Liver (tissue), 9 donors: ENCODE results near the gene C1QL2. TPM values are rescaled to one million over a fixed set of nuclear protein-coding genes. Genes with fewer than 3 reads are reported as not detected.

Source experiments
- DNase-seq: peaks from one replicate; pipeline ENCODE4 v3.0.0-alpha.2; 2017; ENCODE audit warnings: low spot score
- H3K27ac ChIP-seq, 2 donors: one replicate each; pipeline ENCODE4 v1.7.0; 2013; ENCODE audit warnings: inconsistent platforms in 2 of 2, low read length in 2 of 2, control low read depth in 1 of 2, low read depth in 1 of 2, mild to moderate bottlenecking in 1 of 2
- H3K27me3 ChIP-seq, 4 donors: one replicate each; pipeline versions ENCODE4 v1.6.1 to v1.7.0; 2013; ENCODE audit warnings: low read length in 3 of 4, inconsistent platforms in 1 of 4, mild to moderate bottlenecking in 1 of 4, moderate library complexity in 1 of 4; ENCODE audit not compliant: control insufficient read depth in 4 of 4, insufficient read depth in 4 of 4
- H3K36me3 ChIP-seq, 4 donors: one replicate each; pipeline versions ENCODE4 v1.6.1 to v1.7.0; 2013; ENCODE audit warnings: low read length in 3 of 4, mild to moderate bottlenecking in 3 of 4, low read depth in 1 of 4, moderate library complexity in 1 of 4; ENCODE audit not compliant: control insufficient read depth in 4 of 4, insufficient read depth in 3 of 4
- H3K4me1 ChIP-seq, 4 donors: one replicate each; pipeline versions ENCODE4 v1.6.1 to v1.7.0; 2013; ENCODE audit warnings: low read length in 3 of 4, mild to moderate bottlenecking in 3 of 4, moderate library complexity in 1 of 4; ENCODE audit not compliant: control insufficient read depth in 4 of 4, insufficient read depth in 4 of 4
- H3K4me3 ChIP-seq, 3 donors: one replicate each; pipeline versions ENCODE4 v1.6.1 to v1.7.0; 2013; ENCODE audit warnings: low read length in 3 of 3, control low read depth in 1 of 3, low read depth in 1 of 3, mild to moderate bottlenecking in 1 of 3
- H3K9ac ChIP-seq, 2 donors: one replicate each; pipeline ENCODE4 v1.7.0; 2013; ENCODE audit warnings: low read length in 2 of 2, mild to moderate bottlenecking in 2 of 2, moderate library complexity in 2 of 2, control low read depth in 1 of 2, low read depth in 1 of 2
- H3K9me3 ChIP-seq, 4 donors: one replicate each; pipeline versions ENCODE4 v1.6.1 to v1.7.0; 2013; ENCODE audit warnings: low read length in 3 of 4; ENCODE audit not compliant: control insufficient read depth in 4 of 4
- ATF3 ChIP-seq: IDR thresholded peaks from 2 replicates; pipeline ENCODE4 v1.6.1; 2016; ENCODE audit warnings: antibody characterized with exemption
- EGR1 ChIP-seq, 2 donors: IDR thresholded peaks; 2 replicates each; pipeline ENCODE4 v1.6.1; 2016 to 2018; ENCODE audit warnings: antibody characterized with exemption in 2 of 2, low read depth in 2 of 2
- FOXA1 ChIP-seq: IDR thresholded peaks from 2 replicates; pipeline ENCODE4 v1.6.1; 2016; ENCODE audit warnings: antibody characterized with exemption
- FOXA2 ChIP-seq: IDR thresholded peaks from 2 replicates; pipeline ENCODE4 v1.6.1; 2016; ENCODE audit warnings: antibody characterized with exemption
- GABPA ChIP-seq, 2 donors: IDR thresholded peaks in 1 of 2; conservative IDR thresholded peaks in 1 of 2; 2 replicates each; pipeline ENCODE4 v1.6.1; 2016; ENCODE audit warnings: antibody characterized with exemption in 2 of 2, mild to moderate bottlenecking in 1 of 2, moderate library complexity in 1 of 2
- HNF4A ChIP-seq, 2 donors: conservative IDR thresholded peaks; 2 replicates each; pipeline ENCODE4 v1.6.1; 2016; ENCODE audit warnings: antibody characterized with exemption in 2 of 2, mild to moderate bottlenecking in 2 of 2
- HNF4G ChIP-seq: IDR thresholded peaks from 2 replicates; pipeline ENCODE4 v1.6.1; 2016; ENCODE audit warnings: antibody characterized with exemption
- JUND ChIP-seq, 2 donors: IDR thresholded peaks; 2 replicates each; pipeline ENCODE4 v1.6.1; 2016; ENCODE audit warnings: antibody characterized with exemption in 2 of 2
- MAX ChIP-seq: IDR thresholded peaks from 2 replicates; pipeline ENCODE4 v1.6.1; 2016; ENCODE audit warnings: antibody characterized with exemption
- NR2F2 ChIP-seq: IDR thresholded peaks from 2 replicates; pipeline ENCODE4 v1.6.1; 2016; ENCODE audit warnings: antibody characterized with exemption
- RXRA ChIP-seq, 2 donors: IDR thresholded peaks; 2 replicates each; pipeline ENCODE4 v1.6.1; 2017 to 2018; ENCODE audit warnings: antibody characterized with exemption in 2 of 2, mild to moderate bottlenecking in 1 of 2
- SP1 ChIP-seq: IDR thresholded peaks from 2 replicates; pipeline ENCODE4 v1.6.1; 2018; ENCODE audit warnings: antibody characterized with exemption, mild to moderate bottlenecking
- TAF1 ChIP-seq: conservative IDR thresholded peaks from 2 replicates; pipeline ENCODE4 v1.6.1; 2016; ENCODE audit warnings: antibody characterized with exemption, mild to moderate bottlenecking
- YY1 ChIP-seq: IDR thresholded peaks from 2 replicates; pipeline ENCODE4 v1.6.1; 2016; ENCODE audit warnings: antibody characterized with exemption, mild to moderate bottlenecking
- ZBTB33 ChIP-seq: IDR thresholded peaks from 2 replicates; pipeline ENCODE4 v1.6.1; 2016; ENCODE audit warnings: antibody characterized with exemption
- WGBS: extraction: QIAGEN DNeasy Blood & Tissue Kit; methylation state at CpG from one replicate; pipeline ENCODE4 v1.1.7; 2013; 5-methylcytosine and 5-hydroxymethylcytosine counted together
- polyA plus RNA-seq, 2 donors: library from polyadenylated mRNA; stranded (reverse) in 1 of 2; unstranded in 1 of 2; fragments of 200-250 nt in 1 of 2; fragments of >200 nt in 1 of 2; fragmentation: Nextera tagmentation in 1 of 2; extraction: Ambion mirVana in 1 of 2; gene quantifications; one replicate each; pipeline versions ENCODE4 v1.2.1 to v1.2.3, GENCODE V29; 2013 to 2015
- total RNA-seq, 2 donors: library from RNA; depleted of rRNA; stranded (reverse); fragments of >200 nt; gene quantifications; one replicate each; pipeline ENCODE4 v1.2.3, GENCODE V29; 2014
- TF ChIP-seq, protein P1 (sequence below): IDR thresholded peaks from 2 replicates; pipeline ENCODE4 v1.6.1; 2016; ENCODE audit warnings: antibody characterized with exemption, mild to moderate bottlenecking
- TF ChIP-seq, protein P2 (sequence below): fragments of 150-350 bp; IDR thresholded peaks from 2 replicates; pipeline ENCODE4 v1.5.1; 2017; ENCODE audit warnings: improper control_type of control experiment, low read depth, low read length; ENCODE audit not compliant: missing input control
- donor health status: healthy.
- donor health status: healthy.
- donor health status: healthy.
- donor health status: healthy.
- donor health status: healthy.

Gene C1QL2
- total and polyA plus RNA-seq, 4 donors = not detected

DNA sequence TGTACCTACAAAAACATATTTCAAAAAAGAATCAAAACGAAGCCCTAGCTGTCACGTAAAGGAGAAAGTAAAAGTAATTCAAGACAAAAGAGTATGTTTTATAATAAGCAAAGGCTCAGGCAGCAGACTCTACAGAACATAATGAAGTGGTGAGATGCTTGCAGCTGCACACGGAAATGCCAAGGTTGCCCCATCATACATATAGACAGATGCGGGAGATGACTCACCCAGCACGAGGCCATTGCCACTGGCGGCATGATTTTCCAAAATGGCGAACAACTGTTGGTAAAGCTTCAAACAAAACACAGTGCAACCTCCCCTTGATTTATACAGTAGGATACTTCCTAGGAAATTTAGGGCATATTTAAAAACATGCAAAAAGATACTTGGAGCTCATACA is 26.0 kb upstream of the C1QL2 start:
- H3K27ac ChIP-seq = no peak overlapping the region
- no peaks in the 10 kb centered on the region for H3K36me3 ChIP-seq
- no peak overlapping the region for H3K4me3 ChIP-seq
- H3K4me1 ChIP-seq = no peaks in the 10 kb centered on the region
- no peak for TF ChIP-seq EGR1 (IDR thresholded peaks at IDR 0.05; ENCODE audit: low read depth in 2 of 2)
- TF ChIP-seq HNF4A (conservative IDR thresholded peaks at IDR 0.05) = no peak
- no peak for TF ChIP-seq GABPA (IDR thresholded peaks at IDR 0.05 in 1 of 2, conservative IDR thresholded peaks at IDR 0.05 in 1 of 2)
- TF ChIP-seq NR2F2 = no peak
- no peak for TF ChIP-seq FOXA1
- TF ChIP-seq MAX = no peak
- TF ChIP-seq HNF4G = no peak
- TF ChIP-seq ATF3 = no peak
- TF ChIP-seq, protein P1, sequence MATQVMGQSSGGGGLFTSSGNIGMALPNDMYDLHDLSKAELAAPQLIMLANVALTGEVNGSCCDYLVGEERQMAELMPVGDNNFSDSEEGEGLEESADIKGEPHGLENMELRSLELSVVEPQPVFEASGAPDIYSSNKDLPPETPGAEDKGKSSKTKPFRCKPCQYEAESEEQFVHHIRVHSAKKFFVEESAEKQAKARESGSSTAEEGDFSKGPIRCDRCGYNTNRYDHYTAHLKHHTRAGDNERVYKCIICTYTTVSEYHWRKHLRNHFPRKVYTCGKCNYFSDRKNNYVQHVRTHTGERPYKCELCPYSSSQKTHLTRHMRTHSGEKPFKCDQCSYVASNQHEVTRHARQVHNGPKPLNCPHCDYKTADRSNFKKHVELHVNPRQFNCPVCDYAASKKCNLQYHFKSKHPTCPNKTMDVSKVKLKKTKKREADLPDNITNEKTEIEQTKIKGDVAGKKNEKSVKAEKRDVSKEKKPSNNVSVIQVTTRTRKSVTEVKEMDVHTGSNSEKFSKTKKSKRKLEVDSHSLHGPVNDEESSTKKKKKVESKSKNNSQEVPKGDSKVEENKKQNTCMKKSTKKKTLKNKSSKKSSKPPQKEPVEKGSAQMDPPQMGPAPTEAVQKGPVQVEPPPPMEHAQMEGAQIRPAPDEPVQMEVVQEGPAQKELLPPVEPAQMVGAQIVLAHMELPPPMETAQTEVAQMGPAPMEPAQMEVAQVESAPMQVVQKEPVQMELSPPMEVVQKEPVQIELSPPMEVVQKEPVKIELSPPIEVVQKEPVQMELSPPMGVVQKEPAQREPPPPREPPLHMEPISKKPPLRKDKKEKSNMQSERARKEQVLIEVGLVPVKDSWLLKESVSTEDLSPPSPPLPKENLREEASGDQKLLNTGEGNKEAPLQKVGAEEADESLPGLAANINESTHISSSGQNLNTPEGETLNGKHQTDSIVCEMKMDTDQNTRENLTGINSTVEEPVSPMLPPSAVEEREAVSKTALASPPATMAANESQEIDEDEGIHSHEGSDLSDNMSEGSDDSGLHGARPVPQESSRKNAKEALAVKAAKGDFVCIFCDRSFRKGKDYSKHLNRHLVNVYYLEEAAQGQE = no peak
- TF ChIP-seq YY1 = no peak
- TF ChIP-seq SP1 = no peak
- TF ChIP-seq TAF1 = no peak
- no peak for TF ChIP-seq FOXA2
- TF ChIP-seq ZBTB33 = no peak
- TF ChIP-seq JUND (IDR thresholded peaks at IDR 0.05) = no peak
- TF ChIP-seq, protein P2, sequence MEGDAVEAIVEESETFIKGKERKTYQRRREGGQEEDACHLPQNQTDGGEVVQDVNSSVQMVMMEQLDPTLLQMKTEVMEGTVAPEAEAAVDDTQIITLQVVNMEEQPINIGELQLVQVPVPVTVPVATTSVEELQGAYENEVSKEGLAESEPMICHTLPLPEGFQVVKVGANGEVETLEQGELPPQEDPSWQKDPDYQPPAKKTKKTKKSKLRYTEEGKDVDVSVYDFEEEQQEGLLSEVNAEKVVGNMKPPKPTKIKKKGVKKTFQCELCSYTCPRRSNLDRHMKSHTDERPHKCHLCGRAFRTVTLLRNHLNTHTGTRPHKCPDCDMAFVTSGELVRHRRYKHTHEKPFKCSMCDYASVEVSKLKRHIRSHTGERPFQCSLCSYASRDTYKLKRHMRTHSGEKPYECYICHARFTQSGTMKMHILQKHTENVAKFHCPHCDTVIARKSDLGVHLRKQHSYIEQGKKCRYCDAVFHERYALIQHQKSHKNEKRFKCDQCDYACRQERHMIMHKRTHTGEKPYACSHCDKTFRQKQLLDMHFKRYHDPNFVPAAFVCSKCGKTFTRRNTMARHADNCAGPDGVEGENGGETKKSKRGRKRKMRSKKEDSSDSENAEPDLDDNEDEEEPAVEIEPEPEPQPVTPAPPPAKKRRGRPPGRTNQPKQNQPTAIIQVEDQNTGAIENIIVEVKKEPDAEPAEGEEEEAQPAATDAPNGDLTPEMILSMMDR = no peak
- no peak for TF ChIP-seq RXRA (IDR thresholded peaks at IDR 0.05)
- no peak for DNase-seq
- H3K27me3 ChIP-seq = no peaks in the 10 kb centered on the region
- WGBS = 95% methylated on average over 7 of the region's 7 CpGs
- no peak overlapping the region for H3K9ac ChIP-seq
- no peaks in the 10 kb centered on the region for H3K9me3 ChIP-seq
